Tibial nerve (tissue), 4 donors: ENCODE measurements around the gene CTNNA3. TPM values are rescaled to one million over a fixed set of nuclear protein-coding genes. Genes with fewer than 3 reads are reported as not detected.

Source experiments
- DNase-seq, 2 donors: peaks; one replicate each; pipeline ENCODE4 v3.0.0-alpha.2; 2019; ENCODE audit warnings: low spot score in 2 of 2
- H3K27ac ChIP-seq, 4 donors: fragments of 200-600 bp; sonication (generic) in 3 of 4; one replicate each; pipeline ENCODE4 v1.5.1; 2017 to 2019; ENCODE audit warnings: mild to moderate bottlenecking in 1 of 4
- H3K27me3 ChIP-seq, 2 donors: fragments of 200-600 bp; sonication (generic) in 1 of 2; one replicate each; pipeline versions ENCODE4 v1.5.1 to v1.6.0; 2017 to 2019
- H3K36me3 ChIP-seq, 3 donors: fragments of 200-600 bp; sonication (generic); one replicate each; pipeline ENCODE4 v1.5.1; 2018 to 2019
- H3K4me1 ChIP-seq, 4 donors: fragments of 200-600 bp; sonication (generic) in 3 of 4; one replicate each; pipeline ENCODE4 v1.5.1; 2017 to 2019
- H3K4me3 ChIP-seq, 4 donors: fragments of 200-600 bp; sonication (generic) in 3 of 4; one replicate each; pipeline ENCODE4 v1.5.1; 2017 to 2019; ENCODE audit warnings: mild to moderate bottlenecking in 1 of 4, moderate library complexity in 1 of 4
- H3K9me3 ChIP-seq, 4 donors: fragments of 200-600 bp; sonication (generic) in 3 of 4; one replicate each; pipeline ENCODE4 v1.5.1; 2017 to 2019
- EP300 ChIP-seq, 2 donors: sonication (generic); formaldehyde crosslinking; IDR thresholded peaks; one replicate each; pipeline ENCODE4 v1.6.1; 2017; ENCODE audit warnings: antibody characterized with exemption in 2 of 2, mild to moderate bottlenecking in 1 of 2
- POLR2A ChIP-seq, 2 donors: fragments of 450-650 bp; IDR thresholded peaks; one replicate each; pipeline ENCODE4 v1.6.1; 2017; ENCODE audit warnings: antibody characterized with exemption in 2 of 2, mild to moderate bottlenecking in 2 of 2, moderate library complexity in 2 of 2
- WGBS, 2 donors: methylation state at CpG; one replicate each; pipeline ENCODE4 v1.1.5; 2018; 5-methylcytosine and 5-hydroxymethylcytosine counted together
- total RNA-seq, 4 donors: library from RNA; depleted of rRNA; stranded (reverse); fragments of >200 nt; gene quantifications; one replicate each; pipeline ENCODE4 v1.1.0, GENCODE V29; 2016
- TF ChIP-seq, protein P1 (sequence below), 5 experiments: fragments of 200-600 bp in 3 of 5; fragments of 450-650 bp in 2 of 5; sonication (generic) in 3 of 5; IDR thresholded peaks; one replicate each; pipeline ENCODE4 v1.5.1; 2016 to 2019; ENCODE audit warnings: antibody characterized with exemption in 5 of 5, mild to moderate bottlenecking in 3 of 5, moderate library complexity in 2 of 5

Gene CTNNA3
- total RNA-seq, 4 donors from 2014 or later: 15.9 to 36.1 (median 23.1) TPM

DNA sequence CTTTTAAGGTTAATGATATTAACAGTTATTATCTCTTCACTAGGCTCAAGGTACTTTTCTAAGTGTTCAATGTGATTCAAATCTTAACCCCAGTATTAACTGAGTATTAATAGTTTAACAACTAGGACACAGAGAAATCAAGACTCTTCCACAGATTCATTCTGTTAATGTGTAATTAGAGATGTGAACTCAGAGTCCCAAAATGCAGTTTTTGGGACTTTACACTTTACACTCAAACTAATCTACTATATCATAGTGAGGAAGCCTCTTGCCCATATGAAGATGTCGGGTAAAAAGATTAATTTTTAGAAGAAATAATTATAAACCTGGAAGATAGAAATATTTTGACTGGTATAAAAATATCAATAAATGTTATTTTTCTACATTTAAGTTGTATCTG is 1414.7 kb downstream of the CTNNA3 start:
- Histone ChIP-seq H3K36me3 (no peaks in the 10 kb centered on the region), H3K4me1 (no peaks in the 10 kb centered on the region), H3K27me3 (no peaks in the 10 kb centered on the region), H3K27ac (no peak overlapping the region), H3K9me3 (no peaks in the 10 kb centered on the region), H3K4me3 (no peak overlapping the region)
- no peak for DNase-seq
- WGBS, 2 donors: 91% methylated on average over 1 of the region's 1 CpG
- no peak for TF ChIP-seq POLR2A (IDR thresholded peaks at IDR 0.05)
- TF ChIP-seq EP300 (IDR thresholded peaks at IDR 0.05): no peak
- TF ChIP-seq, protein P1, sequence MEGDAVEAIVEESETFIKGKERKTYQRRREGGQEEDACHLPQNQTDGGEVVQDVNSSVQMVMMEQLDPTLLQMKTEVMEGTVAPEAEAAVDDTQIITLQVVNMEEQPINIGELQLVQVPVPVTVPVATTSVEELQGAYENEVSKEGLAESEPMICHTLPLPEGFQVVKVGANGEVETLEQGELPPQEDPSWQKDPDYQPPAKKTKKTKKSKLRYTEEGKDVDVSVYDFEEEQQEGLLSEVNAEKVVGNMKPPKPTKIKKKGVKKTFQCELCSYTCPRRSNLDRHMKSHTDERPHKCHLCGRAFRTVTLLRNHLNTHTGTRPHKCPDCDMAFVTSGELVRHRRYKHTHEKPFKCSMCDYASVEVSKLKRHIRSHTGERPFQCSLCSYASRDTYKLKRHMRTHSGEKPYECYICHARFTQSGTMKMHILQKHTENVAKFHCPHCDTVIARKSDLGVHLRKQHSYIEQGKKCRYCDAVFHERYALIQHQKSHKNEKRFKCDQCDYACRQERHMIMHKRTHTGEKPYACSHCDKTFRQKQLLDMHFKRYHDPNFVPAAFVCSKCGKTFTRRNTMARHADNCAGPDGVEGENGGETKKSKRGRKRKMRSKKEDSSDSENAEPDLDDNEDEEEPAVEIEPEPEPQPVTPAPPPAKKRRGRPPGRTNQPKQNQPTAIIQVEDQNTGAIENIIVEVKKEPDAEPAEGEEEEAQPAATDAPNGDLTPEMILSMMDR (IDR thresholded peaks at IDR 0.05): no peak

DNA sequence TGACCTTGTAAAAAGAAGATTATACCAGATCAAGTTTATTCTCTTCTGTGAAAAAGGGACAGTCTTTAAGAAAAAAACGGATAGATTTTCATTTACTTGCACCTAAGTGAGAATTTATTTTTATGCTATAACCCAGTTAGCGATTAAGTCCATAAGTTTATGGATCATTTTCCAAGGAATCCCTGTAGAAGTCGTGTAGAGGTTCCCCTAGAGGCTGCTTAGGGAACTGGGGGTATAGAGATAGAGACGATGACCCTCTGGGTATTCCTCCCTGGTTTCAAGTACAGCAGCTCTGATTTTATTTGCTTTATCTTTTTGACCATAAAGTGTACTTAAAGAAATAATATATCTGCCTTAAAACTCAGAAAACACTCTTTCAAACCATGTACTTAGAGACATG is 1418.5 kb downstream of the CTNNA3 start:
- no peak for DNase-seq
- TF ChIP-seq, protein P1 (IDR thresholded peaks at IDR 0.05): no peak
- TF ChIP-seq EP300 (IDR thresholded peaks at IDR 0.05): no peak
- no peak for TF ChIP-seq POLR2A (IDR thresholded peaks at IDR 0.05)
- Histone ChIP-seq H3K4me3 (no peak overlapping the region), H3K4me1 (no peaks in the 10 kb centered on the region), H3K9me3 (no peaks in the 10 kb centered on the region), H3K27me3 (no peaks in the 10 kb centered on the region), H3K27ac (no peak overlapping the region), H3K36me3 (no peaks in the 10 kb centered on the region)
- 72 to 74% methylated on average over 4 of the region's 4 CpGs for WGBS, 2 donors

DNA sequence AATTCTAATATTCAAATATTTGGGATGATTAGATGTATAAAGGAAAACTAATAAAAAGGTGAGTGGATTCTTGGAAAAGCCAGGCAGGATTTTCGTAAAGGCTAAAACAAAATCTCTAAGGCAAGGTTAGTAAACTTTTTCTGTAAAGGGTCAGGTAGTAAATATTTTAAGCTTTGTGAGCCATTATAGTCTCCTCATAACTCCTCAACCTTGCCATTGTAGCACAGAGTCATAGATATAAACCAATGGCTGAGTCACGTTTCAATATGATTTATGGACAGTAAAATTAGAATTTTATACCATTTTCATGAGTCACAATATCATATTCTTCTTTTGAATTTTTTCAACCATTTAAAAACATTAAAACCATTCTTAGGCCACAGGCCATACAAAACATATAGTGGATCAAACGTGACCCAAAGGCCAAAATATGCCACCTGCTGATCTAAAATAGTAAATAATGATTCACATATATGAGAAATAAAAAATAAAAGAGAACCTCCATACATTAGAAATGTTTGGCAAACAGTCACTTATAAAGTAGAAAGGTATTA is 1422.0 kb downstream of the CTNNA3 start:
- WGBS, 2 donors: 79 to 81% methylated on average over 3 of the region's 3 CpGs
- H3K4me1 ChIP-seq: no peaks in the 10 kb centered on the region

DNA sequence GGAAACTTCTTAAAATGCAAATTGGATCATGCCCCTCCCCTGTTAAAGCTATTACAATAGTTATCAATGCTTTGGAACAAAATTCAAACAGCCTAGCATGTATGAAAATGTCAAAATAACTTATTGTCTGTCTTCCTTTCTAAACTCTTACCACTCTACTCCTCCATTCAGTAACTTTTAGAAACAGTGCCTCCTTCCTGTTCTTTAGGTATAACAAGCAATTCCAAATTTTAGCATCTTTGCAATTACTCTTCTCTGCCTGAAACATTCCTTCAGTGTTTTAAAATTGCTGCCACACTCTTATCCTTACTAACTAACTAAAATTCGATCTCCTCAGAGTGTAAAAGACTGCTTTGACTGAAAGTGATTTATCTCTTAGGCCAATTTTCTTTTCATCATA is 1430.6 kb downstream of the CTNNA3 start:
- no peaks in the 10 kb centered on the region for H3K9me3 ChIP-seq
- H3K27me3 ChIP-seq: no peaks in the 10 kb centered on the region
- H3K4me1 ChIP-seq: no peaks in the 10 kb centered on the region
- no peak for TF ChIP-seq POLR2A (IDR thresholded peaks at IDR 0.05)
- no peak for TF ChIP-seq EP300 (IDR thresholded peaks at IDR 0.05)
- TF ChIP-seq, protein P1 (IDR thresholded peaks at IDR 0.05): no peak
- no peak overlapping the region for H3K4me3 ChIP-seq
- WGBS, 2 donors: 73 to 76% methylated on average over 1 of the region's 1 CpG
- DNase-seq: no peak
- no peak overlapping the region for H3K27ac ChIP-seq
- H3K36me3 ChIP-seq: no peaks in the 10 kb centered on the region

More for the DNA sequence above, 1422.0 kb downstream of the CTNNA3 start:
- no peak overlapping the region for H3K4me3 ChIP-seq
- TF ChIP-seq EP300 (IDR thresholded peaks at IDR 0.05): no peak
- H3K9me3 ChIP-seq: no peaks in the 10 kb centered on the region
- no peaks in the 10 kb centered on the region for H3K27me3 ChIP-seq
- H3K27ac ChIP-seq: no peak overlapping the region
- no peak for DNase-seq
- no peaks in the 10 kb centered on the region for H3K36me3 ChIP-seq

DNA sequence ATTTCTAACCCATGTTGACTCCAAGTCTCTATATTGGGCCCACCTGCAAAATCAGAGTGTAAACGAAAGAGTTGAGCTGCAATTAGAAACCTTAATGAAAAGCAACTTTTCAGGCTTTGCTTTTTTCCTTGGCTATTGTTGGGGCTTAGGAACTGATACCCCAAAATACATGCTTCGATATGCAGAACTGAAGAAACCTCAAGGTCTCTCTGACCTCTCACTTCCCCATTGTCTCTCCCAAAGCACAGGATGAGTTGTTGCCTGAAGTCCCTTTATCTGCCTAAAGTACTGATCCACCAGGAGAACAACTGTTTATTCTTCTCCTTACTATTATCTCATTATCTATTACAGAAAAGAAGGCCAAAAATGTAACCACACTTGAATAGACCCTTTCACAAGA is 1436.2 kb downstream of the CTNNA3 start:
- no peak for DNase-seq
- no peaks in the 10 kb centered on the region for H3K27me3 ChIP-seq
- H3K27ac ChIP-seq: no peak overlapping the region
- H3K36me3 ChIP-seq: no peaks in the 10 kb centered on the region
- no peaks in the 10 kb centered on the region for H3K9me3 ChIP-seq
- WGBS, 2 donors: 46 to 70% methylated on average over 2 of the region's 2 CpGs
- no peak overlapping the region for H3K4me3 ChIP-seq
- H3K4me1 ChIP-seq: no peaks in the 10 kb centered on the region
- TF ChIP-seq EP300 (IDR thresholded peaks at IDR 0.05) (no peak), POLR2A (IDR thresholded peaks at IDR 0.05) (no peak)
- TF ChIP-seq, protein P1 (IDR thresholded peaks at IDR 0.05): no peak

DNA sequence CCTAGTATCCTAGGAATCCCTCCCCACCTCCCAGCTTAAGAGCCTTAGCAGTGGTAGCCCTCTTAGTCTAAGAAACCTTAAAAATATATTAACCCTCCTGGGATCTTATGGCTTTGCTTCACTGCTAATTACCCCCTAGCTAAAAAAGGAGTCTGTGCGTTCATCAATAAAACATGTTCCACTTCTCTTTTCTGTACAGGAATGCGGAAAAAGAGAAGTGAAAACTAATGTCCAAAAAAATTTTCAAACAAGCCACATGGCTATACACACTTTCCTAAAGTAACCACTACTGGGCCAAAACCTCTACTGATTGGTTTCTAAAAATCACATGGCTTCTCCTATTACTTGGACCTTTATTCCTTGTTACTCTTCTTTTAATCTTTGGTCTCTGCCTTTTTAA is 1437.3 kb downstream of the CTNNA3 start:
- H3K4me3 ChIP-seq: no peak overlapping the region
- TF ChIP-seq EP300 (IDR thresholded peaks at IDR 0.05): no peak
- TF ChIP-seq POLR2A (IDR thresholded peaks at IDR 0.05): no peak
- H3K9me3 ChIP-seq: no peaks in the 10 kb centered on the region
- no peaks in the 10 kb centered on the region for H3K36me3 ChIP-seq
- no peak for DNase-seq
- H3K27ac ChIP-seq: no peak overlapping the region
- 81 to 91% methylated on average over 2 of the region's 2 CpGs for WGBS, 2 donors
- H3K27me3 ChIP-seq: no peaks in the 10 kb centered on the region
- H3K4me1 ChIP-seq: no peaks in the 10 kb centered on the region
